ENCODE results near the gene POLR3F. TPM values are rescaled to one million over a fixed set of nuclear protein-coding genes. Genes with fewer than 3 reads are reported as not detected.

POLR3F gene
- polyA plus RNA-seq, 3 donors: 4.1 to 6.7 (median 4.8) TPM

- peak in 1 of 3 donors; percentile 16 for DNase-seq
- Mint-ChIP-seq H3K27me3 (ENCODE audit: low read depth in 3 of 3) (no peaks in the 10 kb centered on the region), H3K36me3 (peaks cover 22 to 34% of the 10 kb centered on the region in 2 donors), H3K4me3 (no peak overlapping the region), H3K9me3 (peaks cover 0 to 3% (median 0%) of the 10 kb centered on the region in 7 donors), H3K4me1 (peaks cover 54% of the 10 kb centered on the region), H3K27ac (peak overlapping the region; percentile 76 to 91 (median 88))
- Histone ChIP-seq H3K4me3 (replicated peaks in 1 of 3; ENCODE audit: low read depth in 2 of 3, low read length in 3 of 3) (no peak overlapping the region), H3K27me3 (ENCODE audit: control insufficient read depth in 2 of 2, insufficient read depth in 2 of 2, low read length in 2 of 2) (no peaks in the 10 kb centered on the region), H3K9me3 (replicated peaks in 1 of 2; ENCODE audit: control insufficient read depth in 1 of 2, insufficient read depth in 1 of 2, low read length in 2 of 2) (no peaks in the 10 kb centered on the region), H4K20me1 (ENCODE audit: insufficient read depth, low read length) (no peaks in the 10 kb centered on the region), H3K4me1 (ENCODE audit: control insufficient read depth in 1 of 2, insufficient read depth in 2 of 2, low read length in 2 of 2) (peaks cover 49 to 57% of the 10 kb centered on the region in 2 donors), H3K79me2 (ENCODE audit: insufficient read depth, low read length) (peaks cover 86% of the 10 kb centered on the region), H3K27ac (ENCODE audit: low read depth in 1 of 2, low read length in 2 of 2) (peak overlapping the region; percentile 60 to 64), H2AFZ (ENCODE audit: insufficient read depth, low read depth, low read length, poor library complexity, severe bottlenecking) (no peak overlapping the region), H3K9ac (ENCODE audit: insufficient read depth, low read length, poor library complexity, severe bottlenecking) (no peak overlapping the region), H3K4me2 (replicated peaks; ENCODE audit: extremely low read depth, low read length, poor library complexity, severe bottlenecking) (no peak overlapping the region), H3K36me3 (replicated peaks in 1 of 2; ENCODE audit: control insufficient read depth in 1 of 2, insufficient read depth in 2 of 2, low read length in 2 of 2) (peaks cover 23 to 51% of the 10 kb centered on the region in 2 donors)
- 50% methylated on average over 2 of the region's 7 CpGs for WGBS (ENCODE audit: insufficient coverage)
- TF ChIP-seq CTCF (IDR thresholded peaks at IDR 0.05): no peak
- intact Hi-C loops (cut with micrococcal nuclease): loop anchor here (5.0 to 10.0 kb wide), 2 partner anchors 46 to 98 kb away; partner anchors contain the start of genes DZANK1 (in 1 of the 2) and POLR3F (in 1 of the 2)
These were observed 46.0 kb downstream of the POLR3F start for GRCh38 chr20:18513208-18513607.

GRCh38 chr20:18514127-18514526 lies 46.9 kb downstream of the POLR3F start:
- DNase-seq: no peak
- Histone ChIP-seq H3K4me1 (ENCODE audit: control insufficient read depth in 1 of 2, insufficient read depth in 2 of 2, low read length in 2 of 2) (peaks cover 40 to 47% of the 10 kb centered on the region in 2 donors), H3K79me2 (ENCODE audit: insufficient read depth, low read length) (peaks cover 85% of the 10 kb centered on the region), H3K27me3 (ENCODE audit: control insufficient read depth in 2 of 2, insufficient read depth in 2 of 2, low read length in 2 of 2) (no peaks in the 10 kb centered on the region), H3K27ac (ENCODE audit: low read depth in 1 of 2, low read length in 2 of 2) (peak overlapping the region in 1 of 2 donors; percentile 64), H3K4me3 (replicated peaks in 1 of 3; ENCODE audit: low read depth in 2 of 3, low read length in 3 of 3) (no peak overlapping the region), H3K9ac (ENCODE audit: insufficient read depth, low read length, poor library complexity, severe bottlenecking) (no peak overlapping the region), H3K36me3 (replicated peaks in 1 of 2; ENCODE audit: control insufficient read depth in 1 of 2, insufficient read depth in 2 of 2, low read length in 2 of 2) (peaks cover 23 to 57% of the 10 kb centered on the region in 2 donors), H2AFZ (ENCODE audit: insufficient read depth, low read depth, low read length, poor library complexity, severe bottlenecking) (no peak overlapping the region), H3K4me2 (replicated peaks; ENCODE audit: extremely low read depth, low read length, poor library complexity, severe bottlenecking) (no peak overlapping the region), H3K9me3 (replicated peaks in 1 of 2; ENCODE audit: control insufficient read depth in 1 of 2, insufficient read depth in 1 of 2, low read length in 2 of 2) (no peaks in the 10 kb centered on the region), H4K20me1 (ENCODE audit: insufficient read depth, low read length) (no peaks in the 10 kb centered on the region)
- peaks cover 0 to 3% (median 0%) of the 10 kb centered on the region in 7 donors for H3K9me3 Mint-ChIP-seq
- H3K36me3 Mint-ChIP-seq: peaks cover 22 to 33% of the 10 kb centered on the region in 2 donors
- no peak overlapping the region for H3K4me3 Mint-ChIP-seq
- peak overlapping the region in 4 of 7 donors; percentile 10 to 63 (median 45) for H3K27ac Mint-ChIP-seq
- intact Hi-C loops (cut with micrococcal nuclease): loop anchor here (5.0 to 10.0 kb wide), 2 partner anchors 47 to 99 kb away; partner anchors contain the start of genes DZANK1 (in 1 of the 2) and POLR3F (in 1 of the 2)
- H3K4me1 Mint-ChIP-seq: peaks cover 45% of the 10 kb centered on the region
- TF ChIP-seq CTCF (IDR thresholded peaks at IDR 0.05): no peak
- H3K27me3 Mint-ChIP-seq (ENCODE audit: low read depth in 3 of 3): no peaks in the 10 kb centered on the region
- WGBS (ENCODE audit: insufficient coverage): 96% methylated on average over 4 of the region's 5 CpGs
